ENCODE data around the gene HPGDS.
A peak's percentile ranks its signal among the peaks of the same experiment; 100 is the strongest.

DNA sequence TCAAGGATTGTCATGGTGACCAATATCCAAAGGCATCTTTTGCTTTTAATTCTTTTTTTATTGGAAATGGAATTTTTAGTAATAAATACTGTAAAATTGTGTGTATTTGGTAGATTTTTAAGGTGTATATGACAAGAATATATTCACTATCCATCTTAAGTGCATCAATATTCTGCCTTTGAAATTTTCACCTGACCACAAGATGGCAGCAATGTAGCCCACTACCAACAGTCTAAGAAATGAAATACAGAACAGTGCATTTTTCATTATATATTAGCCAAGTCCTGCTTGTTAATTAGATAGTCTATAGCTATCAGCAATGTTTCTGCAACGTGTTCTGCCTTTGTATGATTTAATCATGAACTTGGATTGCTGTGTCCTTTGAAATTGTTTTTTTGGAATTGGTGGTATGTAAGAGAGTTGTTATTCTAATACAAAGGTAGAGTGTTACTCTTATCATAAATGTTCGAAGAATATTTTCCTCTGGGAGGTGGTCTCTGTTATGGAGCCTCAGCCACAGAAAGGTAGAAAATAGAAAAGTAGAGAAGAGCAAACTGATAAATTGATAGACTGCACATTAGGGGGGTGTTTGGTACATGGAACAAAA lies 38.2 kb downstream of the HPGDS start:
- TF ChIP-seq, protein P1, sequence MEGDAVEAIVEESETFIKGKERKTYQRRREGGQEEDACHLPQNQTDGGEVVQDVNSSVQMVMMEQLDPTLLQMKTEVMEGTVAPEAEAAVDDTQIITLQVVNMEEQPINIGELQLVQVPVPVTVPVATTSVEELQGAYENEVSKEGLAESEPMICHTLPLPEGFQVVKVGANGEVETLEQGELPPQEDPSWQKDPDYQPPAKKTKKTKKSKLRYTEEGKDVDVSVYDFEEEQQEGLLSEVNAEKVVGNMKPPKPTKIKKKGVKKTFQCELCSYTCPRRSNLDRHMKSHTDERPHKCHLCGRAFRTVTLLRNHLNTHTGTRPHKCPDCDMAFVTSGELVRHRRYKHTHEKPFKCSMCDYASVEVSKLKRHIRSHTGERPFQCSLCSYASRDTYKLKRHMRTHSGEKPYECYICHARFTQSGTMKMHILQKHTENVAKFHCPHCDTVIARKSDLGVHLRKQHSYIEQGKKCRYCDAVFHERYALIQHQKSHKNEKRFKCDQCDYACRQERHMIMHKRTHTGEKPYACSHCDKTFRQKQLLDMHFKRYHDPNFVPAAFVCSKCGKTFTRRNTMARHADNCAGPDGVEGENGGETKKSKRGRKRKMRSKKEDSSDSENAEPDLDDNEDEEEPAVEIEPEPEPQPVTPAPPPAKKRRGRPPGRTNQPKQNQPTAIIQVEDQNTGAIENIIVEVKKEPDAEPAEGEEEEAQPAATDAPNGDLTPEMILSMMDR (IDR thresholded peaks at IDR 0.05) = peak; percentile 29 to 52 (median 45)
- TF ChIP-seq POLR2AphosphoS5 (IDR thresholded peaks at IDR 0.05) = no peak
